ENCODE results near the gene RAB13. TPM values are rescaled to one million over a fixed set of nuclear protein-coding genes. Genes with fewer than 3 reads are reported as not detected.

RAB13 gene
- total RNA-seq, 1 donor from 2014 or later, result 46.3 TPM

DNA sequence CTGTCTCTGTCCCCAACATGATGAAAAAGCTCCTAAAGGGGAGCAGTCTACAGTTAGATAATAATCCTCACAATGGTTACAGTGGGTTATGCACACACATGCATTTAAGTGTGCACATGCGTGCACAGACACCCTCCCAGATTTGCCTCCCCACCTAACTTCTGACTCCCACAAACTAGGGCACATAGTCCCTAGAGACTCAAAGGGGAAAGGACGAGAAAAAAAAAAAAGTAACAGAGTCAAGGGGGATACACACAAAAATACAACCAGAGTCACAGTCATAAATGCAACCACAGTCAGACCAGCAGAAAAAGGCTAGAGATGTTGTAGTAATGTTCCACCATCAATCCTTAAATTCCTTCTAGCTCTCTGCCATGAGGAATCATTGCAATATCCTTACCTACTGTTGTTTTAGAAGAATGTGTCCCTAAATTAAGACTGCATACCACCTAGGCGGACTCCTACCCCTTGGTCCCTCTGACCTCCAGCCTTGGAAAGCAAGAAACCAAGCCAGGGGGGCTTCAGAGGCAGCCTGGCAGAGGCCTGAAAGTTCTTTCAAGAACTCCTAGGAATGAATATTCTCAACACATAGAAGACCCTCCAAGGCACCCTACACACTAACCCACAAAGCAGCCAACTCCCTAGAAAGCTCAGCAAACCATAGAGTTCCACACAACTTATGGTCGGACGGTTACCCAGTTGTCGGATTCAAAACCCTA, 29.0 kb downstream of the RAB13 start:
- Histone ChIP-seq H3K27me3 (ENCODE audit: control insufficient read depth, insufficient read depth, low read length) (no peaks in the 10 kb centered on the region), H3K36me3 (ENCODE audit: control insufficient read depth, insufficient read depth, low read length) (peaks cover 2% of the 10 kb centered on the region), H3K4me3 (ENCODE audit: low read depth, low read length) (peak overlapping the region; percentile 90)
- TF ChIP-seq, protein P1, sequence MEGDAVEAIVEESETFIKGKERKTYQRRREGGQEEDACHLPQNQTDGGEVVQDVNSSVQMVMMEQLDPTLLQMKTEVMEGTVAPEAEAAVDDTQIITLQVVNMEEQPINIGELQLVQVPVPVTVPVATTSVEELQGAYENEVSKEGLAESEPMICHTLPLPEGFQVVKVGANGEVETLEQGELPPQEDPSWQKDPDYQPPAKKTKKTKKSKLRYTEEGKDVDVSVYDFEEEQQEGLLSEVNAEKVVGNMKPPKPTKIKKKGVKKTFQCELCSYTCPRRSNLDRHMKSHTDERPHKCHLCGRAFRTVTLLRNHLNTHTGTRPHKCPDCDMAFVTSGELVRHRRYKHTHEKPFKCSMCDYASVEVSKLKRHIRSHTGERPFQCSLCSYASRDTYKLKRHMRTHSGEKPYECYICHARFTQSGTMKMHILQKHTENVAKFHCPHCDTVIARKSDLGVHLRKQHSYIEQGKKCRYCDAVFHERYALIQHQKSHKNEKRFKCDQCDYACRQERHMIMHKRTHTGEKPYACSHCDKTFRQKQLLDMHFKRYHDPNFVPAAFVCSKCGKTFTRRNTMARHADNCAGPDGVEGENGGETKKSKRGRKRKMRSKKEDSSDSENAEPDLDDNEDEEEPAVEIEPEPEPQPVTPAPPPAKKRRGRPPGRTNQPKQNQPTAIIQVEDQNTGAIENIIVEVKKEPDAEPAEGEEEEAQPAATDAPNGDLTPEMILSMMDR (IDR thresholded peaks at IDR 0.05; ENCODE audit: insufficient read depth, low read length, poor library complexity, severe bottlenecking), result no peak
- no peak for DNase-seq (ENCODE audit: low read depth)

DNA sequence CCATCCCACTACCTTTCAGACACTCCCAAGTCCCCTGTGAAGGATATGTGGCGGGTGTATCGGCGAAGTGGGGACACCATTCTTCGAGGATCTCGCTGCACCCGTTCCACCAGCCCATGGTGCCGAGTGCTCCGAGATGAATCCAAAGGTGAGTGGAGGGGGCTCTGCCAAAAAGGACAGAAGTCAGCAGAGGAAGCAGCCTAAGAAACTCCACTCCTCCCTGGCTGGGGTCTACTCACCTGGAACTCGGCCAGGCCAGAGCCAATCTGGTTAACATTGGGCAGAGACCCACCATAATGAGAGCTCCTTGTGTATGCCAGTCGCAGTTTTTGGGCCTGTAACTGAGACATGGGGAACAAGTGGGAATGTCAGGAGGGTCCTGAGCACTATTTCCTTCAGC, 31.3 kb downstream of the RAB13 start:
- peaks cover 2% of the 10 kb centered on the region for H3K36me3 ChIP-seq (ENCODE audit: control insufficient read depth, insufficient read depth, low read length)
- TF ChIP-seq, protein P1 (IDR thresholded peaks at IDR 0.05; ENCODE audit: insufficient read depth, low read length, poor library complexity, severe bottlenecking), result no peak
- no peaks in the 10 kb centered on the region for H3K27me3 ChIP-seq (ENCODE audit: control insufficient read depth, insufficient read depth, low read length)
- no peak overlapping the region for H3K4me3 ChIP-seq (ENCODE audit: low read depth, low read length)
- DNase-seq (ENCODE audit: low read depth), result no peak

DNA sequence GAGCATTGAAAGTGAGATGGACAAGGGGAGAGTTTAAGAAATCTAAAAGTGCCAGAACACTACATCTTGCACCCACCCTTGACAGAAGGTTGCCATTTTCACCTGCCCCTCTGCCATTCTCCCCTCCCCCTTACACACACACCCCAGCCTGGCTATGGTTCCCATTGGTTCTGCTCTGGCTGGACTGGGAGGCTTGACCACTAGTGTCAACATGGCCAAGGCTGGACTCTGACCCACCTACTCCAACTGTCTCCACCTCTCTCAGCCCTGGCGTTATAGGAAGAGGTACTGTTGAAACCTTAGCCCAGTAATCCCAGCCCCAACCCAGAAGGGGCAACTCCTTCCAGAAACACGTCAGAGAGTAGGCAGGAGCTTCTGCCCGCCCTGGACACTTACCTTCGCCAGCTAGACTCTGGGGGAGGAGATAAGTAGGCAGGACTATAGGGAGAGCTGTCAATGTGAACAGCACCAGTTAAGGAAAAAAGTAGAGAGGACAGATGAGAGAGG, 32.2 kb downstream of the RAB13 start:
- TF ChIP-seq, protein P1 (IDR thresholded peaks at IDR 0.05; ENCODE audit: insufficient read depth, low read length, poor library complexity, severe bottlenecking), result no peak
- Histone ChIP-seq H3K36me3 (ENCODE audit: control insufficient read depth, insufficient read depth, low read length) (peaks cover 2% of the 10 kb centered on the region), H3K4me3 (ENCODE audit: low read depth, low read length) (no peak overlapping the region), H3K27me3 (ENCODE audit: control insufficient read depth, insufficient read depth, low read length) (no peaks in the 10 kb centered on the region)
- DNase-seq (ENCODE audit: low read depth), result no peak

DNA sequence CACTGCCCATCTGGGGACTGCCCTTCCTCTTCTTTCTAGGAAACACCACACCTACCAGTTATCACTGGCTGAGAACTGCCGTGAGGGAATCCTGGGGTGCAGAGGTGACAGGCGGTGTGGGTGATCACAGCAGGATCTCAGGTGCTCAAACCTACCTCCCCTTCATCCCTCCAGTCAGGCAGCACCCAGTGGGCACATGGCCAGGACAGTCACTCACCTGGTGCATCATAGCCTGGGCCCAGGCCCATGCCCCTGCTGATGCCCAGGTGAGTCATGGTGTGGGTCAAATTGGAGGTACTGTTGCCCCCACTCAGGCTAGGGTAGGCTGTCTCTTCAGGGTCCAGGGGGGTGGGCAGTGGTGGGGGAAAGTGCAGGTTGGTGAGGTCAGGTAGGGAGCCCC, 34.3 kb downstream of the RAB13 start:
- H3K27me3 ChIP-seq (ENCODE audit: control insufficient read depth, insufficient read depth, low read length), result no peaks in the 10 kb centered on the region
- H3K4me3 ChIP-seq (ENCODE audit: low read depth, low read length), result no peak overlapping the region
- DNase-seq (ENCODE audit: low read depth), result no peak
- peaks cover 3% of the 10 kb centered on the region for H3K36me3 ChIP-seq (ENCODE audit: control insufficient read depth, insufficient read depth, low read length)
- TF ChIP-seq, protein P1 (IDR thresholded peaks at IDR 0.05; ENCODE audit: insufficient read depth, low read length, poor library complexity, severe bottlenecking), result no peak

DNA sequence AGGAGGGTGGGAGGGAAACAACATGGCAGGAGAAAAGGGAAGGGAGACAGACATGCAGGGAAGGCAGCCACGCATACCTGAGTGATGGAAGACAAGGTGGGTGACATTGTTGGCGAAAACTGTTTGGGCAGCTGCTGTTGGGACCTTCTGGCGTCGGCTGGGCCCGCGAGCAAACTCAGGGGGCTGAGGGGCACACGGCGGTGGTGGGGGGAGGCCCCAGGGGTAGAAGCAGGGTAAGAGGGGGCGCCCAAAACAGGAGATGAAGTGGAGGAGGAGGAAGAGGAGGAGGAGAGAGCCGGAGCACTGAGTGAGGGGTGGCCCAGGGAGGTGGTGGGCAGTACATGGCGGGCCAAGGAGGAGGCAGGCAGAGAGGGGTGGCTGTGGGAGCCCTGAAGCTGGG, 35.0 kb downstream of the RAB13 start:
- Histone ChIP-seq H3K27me3 (ENCODE audit: control insufficient read depth, insufficient read depth, low read length) (no peaks in the 10 kb centered on the region), H3K4me3 (ENCODE audit: low read depth, low read length) (no peak overlapping the region), H3K36me3 (ENCODE audit: control insufficient read depth, insufficient read depth, low read length) (peaks cover 3% of the 10 kb centered on the region)
- no peak for DNase-seq (ENCODE audit: low read depth)
- TF ChIP-seq, protein P1 (IDR thresholded peaks at IDR 0.05; ENCODE audit: insufficient read depth, low read length, poor library complexity, severe bottlenecking), result no peak
